A549 (cell line): Measurements from ENCODE around the gene CD226.

Experiments used
- CTCF ChIP-seq: fragments of >200 bp; sonication (Bioruptor Twin); formaldehyde crosslinking; IDR thresholded peaks from 3 replicates; pipeline ENCODE4 v1.5.1; 2016
- PBX3 ChIP-seq: IDR thresholded peaks from 2 replicates; pipeline ENCODE4 v1.6.1; 2012

- TF ChIP-seq PBX3 = no peak
- TF ChIP-seq CTCF = no peak
Observed at GRCh38 chr18:69882965-69883668, 64.6 kb downstream of the CD226 start.
